Measurements from ENCODE around the gene TGFB1I1.
A peak's percentile ranks its signal among the peaks of the same experiment; 100 is the strongest.

TGFB1I1 gene

GRCh38 chr16:31487720-31488467, 15.9 kb downstream of the TGFB1I1 start:
- TF ChIP-seq ZFX (IDR thresholded peaks at IDR 0.05) (no peak), CTCF (conservative IDR thresholded peaks at IDR 0.05) (no peak)
- peak overlapping the region; percentile 10; the same call in 1 of the 2 replicates for H3K27ac ChIP-seq

DNA sequence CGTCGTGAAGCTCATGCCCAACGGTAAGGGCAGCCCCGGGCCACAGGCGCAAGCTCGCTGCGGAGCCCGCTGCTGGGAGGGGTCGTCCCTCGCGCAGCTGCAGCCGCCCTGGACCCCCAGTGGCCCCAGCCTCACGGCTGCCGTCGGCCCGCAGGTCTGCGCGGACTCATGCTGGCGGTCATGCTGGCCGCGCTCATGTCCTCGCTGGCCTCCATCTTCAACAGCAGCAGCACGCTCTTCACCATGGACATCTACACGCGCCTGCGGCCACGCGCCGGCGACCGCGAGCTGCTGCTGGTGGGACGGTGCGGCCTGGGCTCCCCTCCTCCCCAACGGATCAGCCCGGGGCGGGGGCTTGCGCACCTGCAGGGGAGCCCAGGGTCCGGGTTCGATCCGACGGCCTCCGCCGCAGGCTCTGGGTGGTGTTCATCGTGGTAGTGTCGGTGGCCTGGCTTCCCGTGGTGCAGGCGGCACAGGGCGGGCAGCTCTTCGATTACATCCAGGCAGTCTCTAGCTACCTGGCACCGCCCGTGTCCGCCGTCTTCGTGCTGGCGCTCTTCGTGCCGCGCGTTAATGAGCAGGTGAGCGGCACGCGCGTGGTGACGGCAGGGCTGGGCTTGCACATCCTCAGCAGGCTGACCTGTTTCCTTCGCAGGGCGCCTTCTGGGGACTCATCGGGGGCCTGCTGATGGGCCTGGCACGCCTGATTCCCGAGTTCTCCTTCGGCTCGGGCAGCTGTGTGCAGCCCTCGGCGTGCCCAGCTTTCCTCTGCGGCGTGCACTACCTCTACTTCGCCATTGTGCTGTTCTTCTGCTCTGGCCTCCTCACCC, 16.7 kb downstream of the TGFB1I1 start:
- no peak for TF ChIP-seq CTCF (conservative IDR thresholded peaks at IDR 0.05)
- TF ChIP-seq ZFX (IDR thresholded peaks at IDR 0.05) = no peak
- H3K27ac ChIP-seq = no peak overlapping the region; the same call in 1 of the 2 replicates

DNA sequence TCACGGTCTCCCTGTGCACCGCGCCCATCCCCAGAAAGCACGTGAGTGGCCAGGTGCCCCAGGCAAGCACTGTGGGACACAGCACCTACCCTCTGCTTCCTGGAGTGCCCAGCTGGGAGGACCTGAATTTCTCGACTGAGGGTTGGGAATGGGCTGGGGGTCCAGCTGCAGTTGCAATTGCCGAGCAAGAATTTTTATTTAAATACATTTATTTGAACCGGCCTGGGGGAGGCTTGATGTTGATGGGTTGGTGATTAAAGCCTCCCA, 17.3 kb downstream of the TGFB1I1 start:
- no peak overlapping the region for H3K27ac ChIP-seq
- TF ChIP-seq ZFX (IDR thresholded peaks at IDR 0.05) = no peak
- no peak for TF ChIP-seq CTCF (conservative IDR thresholded peaks at IDR 0.05)

DNA sequence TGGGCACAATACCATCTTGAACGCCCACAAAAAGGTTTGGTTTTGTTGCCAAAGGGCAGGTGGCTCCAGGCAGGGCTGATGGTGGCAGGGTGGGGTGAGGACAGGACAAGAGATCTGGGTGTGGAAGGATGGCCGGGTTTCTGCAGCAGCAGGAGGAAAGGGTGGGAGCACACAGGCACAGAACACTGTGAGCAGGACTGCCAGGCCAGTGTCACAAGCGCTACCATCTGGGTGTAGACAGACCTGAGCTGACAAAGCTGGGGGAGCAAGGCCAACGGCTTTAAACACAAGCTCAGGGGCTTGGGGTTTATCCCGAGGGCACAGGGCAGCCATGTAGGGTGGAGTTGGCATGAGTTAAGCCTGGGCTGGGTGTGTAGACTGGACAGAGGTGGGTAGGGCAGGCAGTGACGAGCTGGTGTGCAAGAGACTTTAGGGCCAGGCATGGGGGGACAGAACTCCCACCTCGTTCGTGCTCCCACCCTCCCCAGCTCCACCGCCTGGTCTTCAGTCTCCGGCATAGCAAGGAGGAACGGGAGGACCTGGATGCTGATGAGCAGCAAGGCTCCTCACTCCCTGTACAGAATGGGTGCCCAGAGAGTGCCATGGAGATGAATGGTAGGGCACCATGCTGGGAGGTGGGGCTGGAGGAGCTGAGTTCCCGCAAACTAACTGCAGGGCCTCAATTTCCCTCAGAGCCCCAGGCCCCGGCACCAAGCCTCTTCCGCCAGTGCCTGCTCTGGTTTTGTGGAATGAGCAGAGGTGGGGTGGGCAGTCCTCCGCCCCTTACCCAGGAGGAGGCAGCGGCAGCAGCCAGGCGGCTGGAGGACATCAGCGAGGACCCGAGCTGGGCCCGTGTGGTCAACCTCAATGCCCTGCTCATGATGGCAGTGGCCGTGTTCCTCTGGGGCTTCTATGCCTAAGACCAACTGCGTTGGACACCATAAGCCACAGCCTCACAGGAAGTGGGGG, 17.9 kb downstream of the TGFB1I1 start:
- no peak for TF ChIP-seq CTCF (conservative IDR thresholded peaks at IDR 0.05)
- no peak for TF ChIP-seq ZFX (IDR thresholded peaks at IDR 0.05)
- H3K27ac ChIP-seq = no peak overlapping the region

DNA sequence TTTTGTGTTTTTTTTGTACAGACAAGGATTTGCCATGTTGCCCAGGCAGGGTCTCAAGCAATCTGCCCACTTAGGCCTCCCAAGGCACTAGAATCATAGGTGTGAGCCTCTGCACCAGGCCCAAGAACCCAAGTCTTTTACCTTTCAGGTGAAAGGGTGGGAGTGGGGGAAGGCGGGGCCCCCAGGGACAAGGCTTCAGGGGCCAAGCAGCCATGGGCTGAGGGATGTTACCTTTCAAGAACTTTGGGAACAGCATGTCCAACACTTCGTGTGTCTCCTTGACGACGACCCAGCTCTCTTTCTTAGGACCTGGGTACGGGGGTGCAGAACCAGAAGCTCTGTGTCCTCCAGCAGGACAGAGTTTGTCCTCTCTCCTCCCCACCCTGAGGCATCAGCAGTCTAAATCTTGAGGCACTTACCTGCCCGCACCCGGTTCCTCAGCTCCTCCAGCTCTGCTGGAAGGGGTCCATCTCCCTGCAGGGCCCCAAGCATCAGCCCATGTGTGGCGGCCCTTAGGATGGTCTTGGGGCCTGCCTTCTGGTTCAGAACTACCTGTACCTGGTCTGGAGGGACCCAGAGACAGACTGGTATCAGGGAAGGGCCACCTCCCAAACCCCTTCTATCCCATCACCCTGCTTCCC, 19.9 kb downstream of the TGFB1I1 start:
- TF ChIP-seq CTCF (conservative IDR thresholded peaks at IDR 0.05) (no peak), ZFX (IDR thresholded peaks at IDR 0.05) (no peak)
- no peak overlapping the region for H3K27ac ChIP-seq

DNA sequence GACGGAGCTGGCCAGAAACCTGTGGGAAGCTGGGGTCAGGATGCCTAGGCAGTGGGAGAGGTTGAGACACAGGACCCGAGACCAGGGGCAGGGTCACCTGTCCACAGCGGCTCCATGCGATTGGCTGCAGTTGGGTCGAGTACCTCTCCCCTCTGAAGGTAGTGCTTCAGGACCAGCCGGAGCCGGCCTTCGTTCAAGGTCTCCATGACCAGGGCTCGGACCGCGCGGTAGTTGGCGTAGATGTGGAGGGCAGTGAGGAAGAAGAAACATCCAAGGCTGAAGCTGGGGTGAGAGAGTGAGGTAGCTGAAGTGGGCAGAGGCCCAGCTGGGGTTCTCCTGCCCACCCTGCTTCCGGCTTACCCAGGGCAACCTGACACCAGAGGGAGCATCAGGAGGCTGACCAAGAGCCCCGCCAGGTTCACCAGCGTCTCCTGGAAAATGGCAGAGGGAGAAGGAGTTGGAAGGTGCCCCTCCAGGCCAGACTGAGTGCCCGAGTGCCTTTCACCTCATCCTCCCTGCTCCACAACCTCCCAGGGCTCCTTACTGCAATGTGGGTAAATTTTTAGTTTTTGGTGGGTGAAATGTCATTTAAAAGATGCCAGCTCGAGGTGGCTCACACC, 21.7 kb downstream of the TGFB1I1 start:
- TF ChIP-seq CTCF (conservative IDR thresholded peaks at IDR 0.05) (no peak), ZFX (IDR thresholded peaks at IDR 0.05) (no peak)
- H3K27ac ChIP-seq = no peak overlapping the region

Measured in C4-2B (cell line).